HG02885 (cell line): ENCODE data around the gene POLR2B.
"Not testable (repeated sequence)": the region's sequence is repeated elsewhere in the genome, so short reads cannot be mapped to it uniquely, and the experiment has no call there.

Source experiments
- ATAC-seq: cut with Tn5 transposase; IDR thresholded peaks from one replicate; pipeline ENCODE4 v1.9.1; 2021; ENCODE audit warnings: mild to moderate bottlenecking; ENCODE audit not compliant: unreplicated experiment, poor library complexity

The POLR2B gene

GRCh38 chr4:57048590-57049304 is 70.1 kb downstream of the POLR2B start:
- ATAC-seq: no peak

- no peak for ATAC-seq
These were observed 72.4 kb downstream of the POLR2B start for GRCh38 chr4:57051095-57051494.

DNA sequence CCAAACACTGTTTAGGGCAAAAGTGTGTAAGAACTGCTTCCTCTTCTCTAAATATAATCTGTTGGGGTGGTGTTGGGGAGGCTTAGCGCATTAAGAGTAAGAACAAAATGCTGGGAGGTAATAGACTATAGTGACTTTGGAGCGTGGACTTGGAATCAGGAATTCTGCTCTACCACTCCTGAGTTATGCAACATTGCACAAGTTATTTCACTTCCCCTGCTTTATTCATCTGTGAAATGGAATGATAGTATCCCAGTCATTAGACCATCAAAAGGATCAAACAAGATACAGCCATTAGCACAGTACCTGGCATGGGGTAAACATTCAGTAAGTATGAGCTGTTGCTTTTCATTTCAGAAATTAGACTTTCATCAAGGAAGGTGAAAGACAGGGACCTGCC is 72.8 kb downstream of the POLR2B start:
- no peak for ATAC-seq

- no peak for ATAC-seq
These were observed 74.8 kb downstream of the POLR2B start for GRCh38 chr4:57053508-57053907.

DNA sequence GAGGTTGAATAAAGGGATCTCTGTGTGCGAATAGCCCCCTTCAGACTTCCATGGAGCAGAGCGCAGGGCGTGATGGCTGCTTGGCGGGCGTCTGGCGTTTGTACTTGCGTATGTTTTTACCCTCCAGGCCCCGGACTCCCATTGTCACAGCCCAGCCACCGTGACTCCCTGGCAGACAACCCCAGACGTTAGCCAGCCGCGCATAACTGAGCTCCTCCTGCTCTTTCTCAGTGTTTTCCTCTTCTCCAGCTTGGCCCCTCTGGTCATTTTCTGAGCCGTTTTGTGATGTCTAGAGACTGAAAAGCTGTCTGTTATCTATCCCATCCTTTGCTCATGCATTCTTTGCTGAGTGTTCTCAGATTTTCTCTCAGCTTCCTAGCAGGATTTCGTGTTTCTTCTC is 77.2 kb downstream of the POLR2B start:
- ATAC-seq: no peak

GRCh38 chr4:57059890-57060716 is 81.4 kb downstream of the POLR2B start:
- no peak for ATAC-seq

- ATAC-seq: not testable (repeated sequence)
These were observed 82.0 kb downstream of the POLR2B start for GRCh38 chr4:57060717-57061067.

DNA sequence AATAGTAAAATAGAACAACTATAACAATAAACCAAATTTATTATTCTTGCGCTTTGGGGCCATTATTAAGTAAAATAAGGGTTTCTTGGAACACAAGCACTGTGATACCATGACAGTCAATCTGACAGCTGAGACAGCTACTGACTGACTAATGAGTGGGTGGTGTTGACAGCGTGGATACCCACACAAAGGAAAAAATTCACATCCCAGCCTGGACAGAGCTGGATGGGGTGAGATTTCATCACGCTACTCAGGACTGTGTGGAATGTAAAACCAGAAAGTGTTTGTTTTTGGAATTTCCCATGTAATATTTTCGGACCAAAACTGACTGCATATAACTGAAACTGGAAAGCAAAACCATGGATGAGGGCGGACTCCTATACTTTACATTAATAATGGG is 82.7 kb downstream of the POLR2B start:
- no peak for ATAC-seq

DNA sequence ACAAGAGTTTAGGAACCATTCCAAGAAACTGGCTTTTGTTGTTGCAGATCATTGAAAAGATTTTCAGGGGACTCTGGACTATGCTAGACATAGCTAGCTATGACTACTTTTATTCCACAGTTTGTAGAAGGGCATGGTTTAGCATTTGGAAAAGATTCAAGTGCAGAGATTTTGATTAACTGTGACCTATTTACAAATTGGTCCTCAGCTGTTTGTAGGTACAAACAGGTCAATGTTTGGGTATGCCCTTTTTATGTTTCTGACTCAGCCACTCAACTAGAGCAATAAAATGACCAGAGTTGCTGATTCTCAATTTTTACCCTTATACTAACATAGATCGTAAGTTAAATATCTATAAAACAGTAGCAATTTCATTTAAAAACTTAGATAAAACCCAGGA is 84.8 kb downstream of the POLR2B start:
- no peak for ATAC-seq

GRCh38 chr4:57064120-57064519 is 85.4 kb downstream of the POLR2B start:
- ATAC-seq: no peak

DNA sequence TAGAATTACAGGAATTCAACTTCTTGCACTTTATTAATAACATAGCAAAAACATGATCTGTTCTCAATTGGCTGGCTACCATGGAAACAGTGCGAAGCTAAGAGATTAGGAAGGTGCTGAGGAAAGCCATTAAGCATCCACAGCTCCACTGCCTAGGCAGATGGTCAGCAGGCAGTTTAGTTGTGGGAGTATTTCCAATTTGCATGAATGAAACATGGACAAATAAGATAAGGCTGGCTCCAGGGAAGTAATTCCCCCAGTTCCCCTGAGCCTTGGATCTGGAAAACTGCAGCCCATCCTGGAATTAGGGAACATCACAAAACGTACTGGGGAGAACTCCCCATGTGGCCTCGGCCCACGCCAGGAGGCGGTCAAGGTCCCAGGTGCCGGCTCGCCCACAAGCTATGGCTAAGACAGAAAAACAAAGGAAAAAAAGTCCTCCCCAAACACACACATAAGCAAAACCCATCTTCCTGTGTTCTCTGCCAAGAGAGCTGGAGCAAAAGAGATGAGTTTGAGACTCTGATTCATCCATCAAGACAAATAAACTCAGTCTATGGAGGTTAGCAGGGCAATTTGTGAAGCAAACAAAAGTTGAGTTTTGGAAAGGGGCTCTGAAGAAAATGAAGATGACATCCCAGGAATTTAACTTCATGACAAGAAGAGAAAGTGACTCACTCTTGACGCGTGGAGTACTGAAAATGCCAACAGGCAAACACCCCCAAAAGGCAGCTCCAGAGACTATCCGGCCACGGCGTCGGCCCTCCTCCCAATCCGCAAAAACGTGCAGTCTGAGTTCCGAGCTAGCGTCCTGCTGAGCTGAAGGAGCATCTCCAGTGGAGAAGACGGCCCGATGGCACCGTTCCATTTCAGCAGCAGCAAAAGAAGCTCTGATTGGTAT is 86.4 kb downstream of the POLR2B start:
- no peak for ATAC-seq

GRCh38 chr4:57065730-57066482 is 87.2 kb downstream of the POLR2B start:
- no peak for ATAC-seq

DNA sequence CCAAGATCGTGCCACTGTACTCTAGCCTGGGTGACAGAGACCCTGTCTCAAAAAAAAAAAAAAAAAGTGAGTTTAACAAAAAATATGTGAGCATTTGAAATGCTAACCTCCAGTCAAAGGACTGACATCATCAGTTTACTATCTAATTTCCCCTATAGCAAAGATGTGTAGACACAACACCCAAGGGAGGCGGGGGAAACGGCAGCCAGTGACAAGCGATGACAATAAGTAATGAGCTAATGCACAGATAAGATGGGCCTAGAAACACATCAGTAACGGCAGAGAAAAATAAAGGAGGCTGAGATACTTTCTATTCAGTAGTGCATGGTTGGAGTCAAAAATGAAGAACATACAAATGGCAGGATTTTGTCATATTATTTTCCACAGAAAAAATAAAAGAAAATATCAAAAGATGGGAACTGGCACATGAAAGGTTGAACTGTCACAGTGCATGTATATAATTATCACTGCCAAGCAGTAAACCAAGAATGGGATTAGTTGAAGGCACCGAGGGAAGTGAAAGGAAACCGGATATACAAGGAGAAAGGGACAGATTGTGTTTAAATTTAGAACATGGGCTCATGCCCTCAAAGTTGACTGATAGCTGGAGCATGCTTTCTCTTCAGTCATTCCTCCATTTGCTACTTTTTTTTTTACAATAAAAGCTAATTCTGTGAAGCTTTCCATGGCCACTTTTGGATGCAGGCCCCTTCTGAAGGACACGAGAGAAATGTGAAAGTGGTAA is 89.7 kb downstream of the POLR2B start:
- no peak for ATAC-seq

- ATAC-seq: no peak
These were observed 91.8 kb downstream of the POLR2B start for GRCh38 chr4:57070461-57070860.

GRCh38 chr4:57071326-57071725 is 92.6 kb downstream of the POLR2B start:
- ATAC-seq: no peak

DNA sequence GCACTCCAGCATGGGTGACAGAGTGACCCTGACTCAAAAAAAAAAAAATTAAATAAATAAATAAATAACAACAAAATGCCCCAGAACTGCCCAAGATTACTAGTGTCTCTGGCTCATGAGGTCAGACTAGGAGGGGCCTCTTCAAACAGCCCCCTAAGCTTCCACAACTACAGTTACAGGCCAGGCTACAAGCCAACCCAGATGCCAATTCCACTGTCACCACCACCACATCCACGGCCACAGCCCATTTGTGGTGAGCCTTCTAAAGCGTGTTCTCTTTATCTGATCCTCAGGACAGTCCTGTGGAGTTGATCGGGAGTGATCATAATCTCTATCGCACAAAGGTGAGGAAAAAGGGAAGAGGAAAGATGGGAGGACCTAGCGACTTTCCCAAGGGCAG is 94.9 kb downstream of the POLR2B start:
- no peak for ATAC-seq

- ATAC-seq: no peak
These were observed 96.0 kb downstream of the POLR2B start for GRCh38 chr4:57074744-57075143.

- ATAC-seq: no peak
These were observed 96.7 kb downstream of the POLR2B start for GRCh38 chr4:57075367-57075766.

DNA sequence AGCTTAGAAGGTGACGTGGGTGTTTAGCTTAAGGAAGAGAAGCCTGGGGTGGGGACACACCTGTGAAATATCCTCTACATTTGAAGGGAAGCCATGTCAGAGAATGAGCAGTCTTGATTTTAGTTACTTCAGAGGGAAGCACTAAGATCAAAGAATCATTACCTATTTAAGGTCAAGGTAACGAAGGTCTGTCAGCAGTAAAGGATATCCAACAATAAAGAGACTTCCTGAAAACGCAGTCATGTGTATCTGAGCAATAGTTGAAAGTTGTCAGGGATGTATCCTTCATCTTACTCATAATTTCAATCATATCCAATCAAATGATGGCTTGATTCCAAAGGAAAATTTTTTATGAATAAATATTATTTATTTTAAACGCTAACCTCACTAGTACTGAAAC is 98.0 kb downstream of the POLR2B start:
- no peak for ATAC-seq
